ENCODE data around the gene CISD1.

- no peak for TF ChIP-seq EZH2 (IDR thresholded peaks at IDR 0.05; ENCODE audit: insufficient read depth, poor library complexity, severe bottlenecking)
- no peak for TF ChIP-seq EZH2phosphoT487 (IDR thresholded peaks at IDR 0.05; ENCODE audit: insufficient read depth, low read depth)
Observed at GRCh38 chr10:58281092-58281752, 12.3 kb downstream of the CISD1 start.
